IMR-90 (cell line): ENCODE data around the gene CATSPERZ. TPM values are rescaled to one million over a fixed set of nuclear protein-coding genes. Genes with fewer than 3 reads are reported as not detected.
A peak's percentile ranks its signal among the peaks of the same experiment; 100 is the strongest.

Source experiments
- ATAC-seq: fragments of 200-7000 bp; cut with Tn5 transposase; 2 replicates; pipeline ENCODE4 v1.9.1; 2020; ENCODE audit warnings: low read depth, mild to moderate bottlenecking, moderate library complexity
- BruUV-seq: library from RNA; stranded (reverse); fragments of 400-500 nt; replicated peaks from 2 replicates; lab custom pipeline; 2021; lab: Mats Ljungman, UMichigan
- CTCF ChIA-PET: fragments of 300-600 bp; formaldehyde crosslinking; extraction: SDS; loops from one replicate; lab custom pipeline; 2021; ENCODE audit warnings: antibody characterized with exemption; lab: Yijun Ruan, JAX
- POLR2A ChIA-PET: fragments of 300-600 bp; sonication (Branson Sonifier 250); formaldehyde crosslinking; loops from one replicate; lab custom pipeline; 2022; ENCODE audit warnings: antibody characterized with exemption; ENCODE audit not compliant: unreplicated experiment; lab: Charles Lee
- DNase-seq: peaks from one replicate; pipeline ENCODE4 v3.0.0; 2013
- H2AFZ ChIP-seq: replicated peaks from 2 replicates; pipeline ENCODE3; 2013; ENCODE audit warnings: low read length, mild to moderate bottlenecking; ENCODE audit not compliant: poor library complexity
- H2AK5ac ChIP-seq: 2 replicates; pipeline ENCODE4 v1.6.1; 2013; ENCODE audit warnings: low read depth, low read length, inconsistent platforms
- H2AK9ac ChIP-seq: replicated peaks from 2 replicates; pipeline ENCODE3; 2013; ENCODE audit warnings: mild to moderate bottlenecking, low read depth, low read length, moderate library complexity; ENCODE audit not compliant: poor library complexity
- H2BK120ac ChIP-seq: 2 replicates; pipeline ENCODE4 v1.6.1; 2013; ENCODE audit warnings: low read depth, low read length, inconsistent platforms
- H2BK15ac ChIP-seq: 3 replicates; pipeline ENCODE4 v1.6.1; 2013; ENCODE audit warnings: low read depth, low read length, inconsistent platforms
- H2BK20ac ChIP-seq: 2 replicates; pipeline ENCODE4 v1.6.1; 2013; ENCODE audit warnings: low read depth, mild to moderate bottlenecking, inconsistent platforms, low read length, moderate library complexity
- H2BK5ac ChIP-seq: 2 replicates; pipeline ENCODE4 v1.6.1; 2013; ENCODE audit warnings: mild to moderate bottlenecking, low read depth, low read length, inconsistent platforms; ENCODE audit not compliant: poor library complexity, severe bottlenecking
- H3K14ac ChIP-seq: replicated peaks from 2 replicates; pipeline ENCODE4 v1.6.1; 2013; ENCODE audit warnings: low read depth, low read length, inconsistent platforms
- H3K18ac ChIP-seq: 2 replicates; pipeline ENCODE4 v1.6.1; 2013; ENCODE audit warnings: low read depth, low read length, control low read depth
- H3K23ac ChIP-seq: 2 replicates; pipeline ENCODE4 v1.6.1; 2013; ENCODE audit warnings: low read depth, low read length, inconsistent platforms
- H3K27ac ChIP-seq: 2 replicates; pipeline ENCODE4 v1.5.1; 2013; ENCODE audit warnings: mild to moderate bottlenecking, control low read depth, low read length; ENCODE audit not compliant: insufficient read depth
- H3K27me3 ChIP-seq: 2 replicates; pipeline ENCODE4 v1.6.1; 2013; ENCODE audit warnings: low read length; ENCODE audit not compliant: control insufficient read depth, insufficient read depth
- H3K36me3 ChIP-seq: 2 replicates; pipeline ENCODE4 v1.6.1; 2013; ENCODE audit warnings: low read length, mixed read lengths; ENCODE audit not compliant: control insufficient read depth, insufficient read depth
- H3K4ac ChIP-seq: 2 replicates; pipeline ENCODE4 v1.6.1; 2013; ENCODE audit warnings: low read depth, low read length, inconsistent platforms
- H3K4me1 ChIP-seq: 2 replicates; pipeline ENCODE4 v1.6.1; 2013; ENCODE audit warnings: low read length, mixed read lengths; ENCODE audit not compliant: control insufficient read depth, insufficient read depth
- H3K4me2 ChIP-seq: 2 replicates; pipeline ENCODE4 v1.6.1; 2013; ENCODE audit warnings: low read depth, mild to moderate bottlenecking, control low read depth, low read length, moderate library complexity
- H3K4me3 ChIP-seq: 2 replicates; pipeline ENCODE4 v1.5.1; 2013; ENCODE audit warnings: low read depth, mild to moderate bottlenecking, control low read depth, low read length, moderate library complexity; ENCODE audit not compliant: insufficient read depth
- H3K56ac ChIP-seq: 2 replicates; pipeline ENCODE4 v1.6.1; 2013; ENCODE audit warnings: low read length, inconsistent platforms; ENCODE audit not compliant: insufficient read depth; ENCODE audit errors: extremely low read depth
- H3K79me1 ChIP-seq, 2 experiments: 2 replicates each; pipeline ENCODE4 v1.6.1; 2013; ENCODE audit warnings: low read length in 2 of 2, inconsistent platforms in 1 of 2, low read depth in 1 of 2
- H3K9ac ChIP-seq: 2 replicates; pipeline ENCODE4 v1.6.1; 2013; ENCODE audit warnings: low read depth, low read length, control low read depth
- H3K9me1 ChIP-seq: 2 replicates; pipeline ENCODE4 v1.6.1; 2013; ENCODE audit warnings: low read length, inconsistent platforms; ENCODE audit not compliant: insufficient read depth
- H3K9me3 ChIP-seq: 2 replicates; pipeline ENCODE4 v1.6.1; 2013; ENCODE audit warnings: low read length; ENCODE audit not compliant: control insufficient read depth, insufficient read depth
- H4K20me1 ChIP-seq: 2 replicates; pipeline ENCODE4 v1.6.1; 2013; ENCODE audit warnings: low read length, inconsistent platforms; ENCODE audit not compliant: insufficient read depth
- H4K5ac ChIP-seq: 2 replicates; pipeline ENCODE4 v1.6.1; 2013; ENCODE audit warnings: mild to moderate bottlenecking, low read depth, low read length, control low read depth
- H4K8ac ChIP-seq, 2 experiments: 2 replicates each; pipeline ENCODE4 v1.6.1; 2013; ENCODE audit warnings: low read depth in 2 of 2, low read length in 2 of 2, control low read depth in 1 of 2, inconsistent platforms in 1 of 2
- H4K91ac ChIP-seq: 2 replicates; pipeline ENCODE4 v1.6.1; 2013; ENCODE audit warnings: low read depth, low read length, inconsistent platforms; ENCODE audit not compliant: insufficient read depth
- BHLHE40 ChIP-seq: fragments of 150-350 bp; IDR thresholded peaks from 2 replicates; pipeline ENCODE4 v1.6.1; 2016; ENCODE audit warnings: mild to moderate bottlenecking, low read depth, low read length
- CEBPB ChIP-seq: IDR thresholded peaks from 2 replicates; pipeline ENCODE4 v1.6.1; 2012; ENCODE audit warnings: low read depth, low read length, improper control_type of control experiment
- CHD1 ChIP-seq: IDR thresholded peaks from 2 replicates; pipeline ENCODE4 v1.6.1; 2012; ENCODE audit warnings: low read depth, low read length, improper control_type of control experiment
- FOS ChIP-seq: fragments of 150-350 bp; IDR thresholded peaks from 2 replicates; pipeline ENCODE4 v1.6.1; 2016; ENCODE audit warnings: low read depth, low read length
- MAFK ChIP-seq: IDR thresholded peaks from 2 replicates; pipeline ENCODE4 v1.6.1; 2012; ENCODE audit warnings: low read depth, low read length, improper control_type of control experiment
- MAZ ChIP-seq: IDR thresholded peaks from 2 replicates; pipeline ENCODE4 v1.6.1; 2012; ENCODE audit warnings: low read depth, mild to moderate bottlenecking, low read length, improper control_type of control experiment, moderate library complexity, borderline replicate concordance
- NFE2L2 ChIP-seq: fragments of 150-350 bp; IDR thresholded peaks from 2 replicates; pipeline ENCODE4 v1.6.1; 2016; ENCODE audit warnings: low read depth, mild to moderate bottlenecking, low read length
- POLR2A ChIP-seq: IDR thresholded peaks from 2 replicates; pipeline ENCODE4 v1.6.1; 2012; ENCODE audit warnings: mild to moderate bottlenecking, low read depth, low read length
- RAD21 ChIP-seq: IDR thresholded peaks from 2 replicates; pipeline ENCODE4 v1.6.1; 2012; ENCODE audit warnings: low read length, improper control_type of control experiment
- RCOR1 ChIP-seq: IDR thresholded peaks from 2 replicates; pipeline ENCODE4 v1.6.1; 2012; ENCODE audit warnings: mild to moderate bottlenecking, low read length, improper control_type of control experiment; ENCODE audit not compliant: insufficient replicate concordance
- SMC3 ChIP-seq: fragments of 150-350 bp; IDR thresholded peaks from 2 replicates; pipeline ENCODE4 v1.6.1; 2016; ENCODE audit warnings: low read depth, mild to moderate bottlenecking, antibody characterized with exemption, low read length, moderate library complexity
- WGBS, 2 experiments: methylation state at CpG; one replicate each; pipeline versions ENCODE4 v1.1.5 to v1.1.7; 2013; ENCODE audit warnings: missing lambda C conversion rate in 2 of 2; ENCODE audit not compliant: insufficient read length in 1 of 2; ENCODE audit errors: extremely low coverage in 2 of 2; 5-methylcytosine and 5-hydroxymethylcytosine counted together
- dilution Hi-C: fragments of 300-500 bp; cut with HindIII; formaldehyde crosslinking; loops from one replicate; pipeline ENCODE4 v1.14.3; 2018; ENCODE audit warnings: low sequenced_read_pairs; ENCODE audit not compliant: unreplicated experiment
- in situ Hi-C: fragments of 300-500 bp; cut with MboI; formaldehyde crosslinking; loops from 3 replicates; pipeline ENCODE4 v1.14.3; 2019; ENCODE audit warnings: low sequenced_read_pairs, inconsistent platforms, mixed read lengths
- intact Hi-C: fragments of 100-400 bp; cut with micrococcal nuclease; formaldehyde crosslinking; loops from 2 replicates; pipeline ENCODE4 v1.10.0; 2022
- polyA plus RNA-seq, 3 experiments: library from polyadenylated mRNA; depleted of rRNA; stranded (reverse); fragments of >200 nt; gene quantifications; 2 replicates each; pipeline ENCODE4 v1.2.3, GENCODE V29; 2012; ENCODE audit warnings: low replicate concordance in 1 of 3
- total RNA-seq: library from RNA; depleted of rRNA; stranded (reverse); fragments of >200 nt; gene quantifications from 2 replicates; pipeline ENCODE4 v1.2.3, GENCODE V29; 2012
- TF ChIP-seq, protein P1 (sequence below): conservative IDR thresholded peaks from 2 replicates; pipeline ENCODE4 v1.5.1; 2012; ENCODE audit warnings: mild to moderate bottlenecking, low read depth, low read length, improper control_type of control experiment
- TF ChIP-seq, protein P2 (sequence below): fragments of 150-350 bp; IDR thresholded peaks from 2 replicates; pipeline ENCODE4 v1.6.1; 2016; ENCODE audit warnings: low read depth, mild to moderate bottlenecking, low read length, moderate library complexity, borderline replicate concordance

CATSPERZ gene
- total and polyA plus RNA-seq, 2 of the 4 experiments (the other 2 are of a cell fraction), result not detected

DNA sequence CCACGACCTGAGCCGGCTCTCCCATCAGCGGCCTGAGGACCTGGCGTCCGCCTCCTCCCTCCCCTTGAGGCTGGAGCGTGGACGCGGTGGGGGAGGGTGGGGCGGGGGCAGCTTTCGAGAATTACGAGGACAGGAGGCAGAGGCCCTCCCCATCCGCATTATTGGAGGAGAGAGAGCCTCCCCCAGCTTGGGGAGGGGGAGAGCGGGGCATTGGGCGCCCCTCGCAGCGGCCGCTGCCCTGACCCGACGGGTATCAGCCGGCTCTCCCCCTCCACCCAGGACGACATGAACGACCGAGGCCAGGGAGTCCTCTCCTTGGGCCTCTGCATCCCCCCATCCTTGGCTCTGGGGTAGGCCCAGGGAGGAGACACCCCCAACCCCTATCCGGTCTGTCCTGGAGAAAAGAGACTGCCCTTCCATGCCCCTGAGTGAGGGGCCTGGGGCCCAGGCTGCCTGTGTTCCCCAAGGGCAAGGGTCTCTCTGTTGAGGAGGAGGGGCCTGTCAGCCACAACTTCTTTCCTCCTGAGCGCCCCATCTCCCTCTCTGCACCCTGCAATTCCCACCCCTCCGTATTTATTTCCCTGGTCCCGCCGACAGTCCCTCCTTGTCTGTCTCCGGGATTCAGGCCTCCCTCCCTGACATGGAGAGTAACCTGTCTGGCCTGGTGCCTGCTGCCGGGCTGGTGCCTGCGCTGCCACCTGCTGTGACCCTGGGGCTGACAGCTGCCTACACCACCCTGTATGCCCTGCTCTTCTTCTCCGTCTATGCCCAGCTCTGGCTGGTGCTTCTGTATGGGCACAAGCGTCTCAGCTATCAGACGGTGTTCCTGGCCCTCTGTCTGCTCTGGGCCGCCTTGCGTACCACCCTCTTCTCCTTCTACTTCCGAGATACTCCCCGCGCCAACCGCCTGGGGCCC, 14.0 kb upstream of the CATSPERZ start:
- peak overlapping the region; percentile 82 for H3K4me2 ChIP-seq
- H3K79me1 ChIP-seq, result peaks cover 15 to 39% of the 10 kb centered on the region in 2 experiments
- H4K91ac ChIP-seq, result peak overlapping the region; percentile 32; the same call in 1 of the 2 replicates
- peak overlapping the region; percentile 81 for H3K4ac ChIP-seq
- no peak overlapping the region for H2BK120ac ChIP-seq
- H3K9ac ChIP-seq, result peak overlapping the region; percentile 75
- dilution Hi-C loops, result no loop called here
- H3K18ac ChIP-seq, result no peak overlapping the region
- no peak overlapping the region for H2BK15ac ChIP-seq
- peaks cover 5% of the 10 kb centered on the region; the same call in 1 of the 2 replicates for H4K20me1 ChIP-seq
- intact Hi-C loops, result loop anchor here (1.0 kb wide), 1 partner anchor 34 kb away; no protein-coding TSS in a partner anchor
- ATAC-seq, result peak; percentile 0
- H2AFZ ChIP-seq, result peak overlapping the region; percentile 93
- H3K36me3 ChIP-seq, result peaks cover 6% of the 10 kb centered on the region; the same call in 1 of the 2 replicates
- in situ Hi-C loops, result no loop called here
- no peaks in the 10 kb centered on the region for H3K9me3 ChIP-seq
- peak overlapping the region; percentile 11 for H2BK5ac ChIP-seq
- H4K5ac ChIP-seq, result peak overlapping the region; percentile 37
- peaks cover 8% of the 10 kb centered on the region for H3K4me1 ChIP-seq
- WGBS, 2 experiments, result 60% methylated on average over 15 of the region's 40 CpGs; no CpG with 5 or more reads in 1 of the 2 experiments
- TF ChIP-seq MAZ (no peak; the same call in 1 of the 2 replicates), RAD21 (no peak), FOS (no peak), CHD1 (no peak), SMC3 (no peak), BHLHE40 (no peak), RCOR1 (no peak), MAFK (no peak), CEBPB (no peak), NFE2L2 (no peak), POLR2A (no peak)
- TF ChIP-seq, protein P1, sequence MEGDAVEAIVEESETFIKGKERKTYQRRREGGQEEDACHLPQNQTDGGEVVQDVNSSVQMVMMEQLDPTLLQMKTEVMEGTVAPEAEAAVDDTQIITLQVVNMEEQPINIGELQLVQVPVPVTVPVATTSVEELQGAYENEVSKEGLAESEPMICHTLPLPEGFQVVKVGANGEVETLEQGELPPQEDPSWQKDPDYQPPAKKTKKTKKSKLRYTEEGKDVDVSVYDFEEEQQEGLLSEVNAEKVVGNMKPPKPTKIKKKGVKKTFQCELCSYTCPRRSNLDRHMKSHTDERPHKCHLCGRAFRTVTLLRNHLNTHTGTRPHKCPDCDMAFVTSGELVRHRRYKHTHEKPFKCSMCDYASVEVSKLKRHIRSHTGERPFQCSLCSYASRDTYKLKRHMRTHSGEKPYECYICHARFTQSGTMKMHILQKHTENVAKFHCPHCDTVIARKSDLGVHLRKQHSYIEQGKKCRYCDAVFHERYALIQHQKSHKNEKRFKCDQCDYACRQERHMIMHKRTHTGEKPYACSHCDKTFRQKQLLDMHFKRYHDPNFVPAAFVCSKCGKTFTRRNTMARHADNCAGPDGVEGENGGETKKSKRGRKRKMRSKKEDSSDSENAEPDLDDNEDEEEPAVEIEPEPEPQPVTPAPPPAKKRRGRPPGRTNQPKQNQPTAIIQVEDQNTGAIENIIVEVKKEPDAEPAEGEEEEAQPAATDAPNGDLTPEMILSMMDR, result no peak; the same call in 1 of the 2 replicates
- TF ChIP-seq, protein P2, sequence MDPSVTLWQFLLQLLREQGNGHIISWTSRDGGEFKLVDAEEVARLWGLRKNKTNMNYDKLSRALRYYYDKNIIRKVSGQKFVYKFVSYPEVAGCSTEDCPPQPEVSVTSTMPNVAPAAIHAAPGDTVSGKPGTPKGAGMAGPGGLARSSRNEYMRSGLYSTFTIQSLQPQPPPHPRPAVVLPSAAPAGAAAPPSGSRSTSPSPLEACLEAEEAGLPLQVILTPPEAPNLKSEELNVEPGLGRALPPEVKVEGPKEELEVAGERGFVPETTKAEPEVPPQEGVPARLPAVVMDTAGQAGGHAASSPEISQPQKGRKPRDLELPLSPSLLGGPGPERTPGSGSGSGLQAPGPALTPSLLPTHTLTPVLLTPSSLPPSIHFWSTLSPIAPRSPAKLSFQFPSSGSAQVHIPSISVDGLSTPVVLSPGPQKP, result no peak
- no TSS peak for BruUV-seq
- peak overlapping the region; percentile 95 for H2AK5ac ChIP-seq
- ChIA-PET CTCF (interaction anchor here (0.6 kb wide), 1 partner anchor 15 kb away, joined by 3 read pairs; no protein-coding TSS in a partner anchor), POLR2A (no interaction called here)
- H2AK9ac ChIP-seq, result peak overlapping the region; percentile 99
- no peak overlapping the region; the same call in 1 of the 2 replicates for H3K56ac ChIP-seq
- peaks cover 11% of the 10 kb centered on the region for H3K27me3 ChIP-seq
- H3K27ac ChIP-seq, result peak overlapping the region; percentile 47
- H3K9me1 ChIP-seq, result peaks cover 5% of the 10 kb centered on the region; the same call in 1 of the 2 replicates
- H3K23ac ChIP-seq, result peak overlapping the region; percentile 87; the same call in 1 of the 2 replicates
- no peak for DNase-seq
- peak overlapping the region; percentile 91 to 92; a peak in 3 of 4 replicates for H4K8ac ChIP-seq
- peak overlapping the region; percentile 71 for H3K4me3 ChIP-seq
- H3K14ac ChIP-seq, result peak overlapping the region; percentile 86
- no peak overlapping the region for H2BK20ac ChIP-seq
